Measurements from ENCODE around the gene IDI1. TPM values are rescaled to one million over a fixed set of nuclear protein-coding genes. Genes with fewer than 3 reads are reported as not detected.

IDI1 gene
- 100 to 1,000 TPM in 1 of 7 donors, 10 to 100 TPM in 6; 43.9 to 136 (median 62.6) TPM for total RNA-seq
- polyA plus RNA-seq, result 10 to 100 TPM; 47.9 to 75.3 (median 68.5) TPM
- long read RNA-seq, donor 1, transcript IDI1-201 (5 exons, 2,301 nt), result major isoform, 19 of 48 reads
- long read RNA-seq, donor 1, transcript IDI1-205 (4 exons, 1,066 nt), result minor isoform, 8 of 48 reads
- long read RNA-seq, donor 1, partial matches to known transcripts, result 21 of 48 reads
- long read RNA-seq, donor 1, other reads (novel, unspliced or antisense), result 0 of 48 reads
- long read RNA-seq, donor 2, transcript IDI1-201 (5 exons, 2,301 nt), result major isoform, 11 of 29 reads
- long read RNA-seq, donor 2, partial matches to known transcripts, result 14 of 29 reads
- long read RNA-seq, donor 2, other reads (novel, unspliced or antisense), result 0 of 29 reads

DNA sequence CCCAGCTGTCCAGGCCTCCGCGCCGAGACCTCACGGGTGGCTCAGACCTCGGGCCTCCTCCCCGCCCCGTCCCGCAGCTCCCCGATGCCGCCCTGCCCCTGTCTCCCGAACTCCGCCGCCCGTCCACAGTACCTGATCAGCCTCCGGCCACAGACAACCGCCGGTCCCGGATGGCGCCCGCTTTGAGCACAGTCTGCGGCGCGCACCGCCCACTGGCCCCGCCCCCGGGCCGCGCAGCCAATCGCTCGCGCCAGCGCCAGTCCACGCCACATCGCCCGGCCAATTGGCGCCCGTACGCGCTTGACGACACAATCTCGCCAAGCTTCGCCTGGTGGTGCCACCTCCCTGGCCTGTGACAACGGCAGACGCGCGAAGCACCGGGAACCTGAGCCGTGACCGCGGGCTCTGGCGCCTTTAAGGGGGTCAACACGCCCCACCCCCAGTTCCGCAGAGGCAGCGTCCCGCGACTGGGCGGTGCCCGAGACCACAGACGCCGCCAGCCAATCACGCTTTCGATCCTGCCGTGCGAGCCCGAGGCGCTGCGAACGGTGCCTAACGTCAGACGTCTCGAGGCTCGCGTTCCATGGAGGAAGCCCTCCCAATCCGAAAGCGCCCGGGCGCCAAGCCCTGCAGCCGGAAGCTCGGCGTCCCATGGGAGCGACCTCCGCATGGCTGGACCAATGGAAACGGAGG is at the start of gene IDI1:
IDI1 (minus strand) TSS at position 388 of the 693 bp plus-strand sequence; CDS start at position 272, 116 bp downstream.
- H3K4me3 ChIP-seq, result peak within 1 kb of the TSS; percentile 54 to 91 (median 68)
- peaks cover 42 to 79% (median 66%) of the 10 kb centered on the region in 6 donors for H3K4me1 ChIP-seq
- 0 to 1% (median 1%) methylated on average over 20 to 83 of the region's 83 CpGs for WGBS, 5 donors
- H3K36me3 ChIP-seq, result peaks cover 0 to 35% (median 20%) of the 10 kb centered on the region in 6 donors
- TF ChIP-seq CTCF (IDR thresholded peaks at IDR 0.05 in 8 of 11, conservative IDR thresholded peaks at IDR 0.05 in 3 of 11) (peak in 4 of 11 experiments; percentile 28 to 42 (median 36)), POLR2A (IDR thresholded peaks at IDR 0.05) (peak; percentile 83 to 97 (median 83)), POLR2AphosphoS5 (IDR thresholded peaks at IDR 0.05) (peak; percentile 98 to 99 (median 99))
- H3K27me3 ChIP-seq (replicated peaks in 1 of 7), result no peaks in the 10 kb centered on the region
- DNase-seq, result peak; percentile 99
- H3K27ac ChIP-seq, result peak within 1 kb of the TSS; percentile 97 to 100 (median 98)
- H3K9me3 ChIP-seq, result no peaks in the 10 kb centered on the region
- intact Hi-C loops (cut with DNase I; ENCODE audit: low total_unique reads), result no loop called here

DNA sequence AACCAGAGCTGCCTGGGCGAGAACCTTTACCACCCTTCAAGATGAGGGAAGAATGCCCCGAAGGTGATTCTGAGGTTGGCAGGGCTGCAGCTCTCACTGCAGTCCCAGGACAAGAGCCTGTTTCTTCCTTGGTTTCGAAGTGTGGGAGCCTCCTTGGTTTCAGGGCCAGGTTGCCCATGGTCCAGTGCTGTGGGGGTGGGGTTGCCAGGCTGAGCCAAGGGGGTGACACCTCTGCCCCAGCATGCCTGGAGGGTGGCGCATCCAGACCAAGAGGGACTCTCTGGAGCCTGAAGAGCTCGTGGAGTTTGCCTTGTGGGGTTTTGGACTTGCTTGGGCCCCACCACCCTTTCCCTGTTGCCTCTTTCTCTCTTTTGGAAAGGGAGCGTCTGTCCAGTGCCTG is 48.5 kb upstream of the IDI1 start:
- Histone ChIP-seq H3K9me3 (no peaks in the 10 kb centered on the region), H3K4me3 (no peak overlapping the region), H3K27ac (no peak overlapping the region), H3K36me3 (peaks cover 0 to 100% (median 83%) of the 10 kb centered on the region in 6 donors), H3K27me3 (replicated peaks in 1 of 7) (no peaks in the 10 kb centered on the region), H3K4me1 (no peaks in the 10 kb centered on the region)
- DNase-seq, result no peak
- WGBS, 5 donors, result 89 to 99% (median 91%) methylated on average over 6 of the region's 6 CpGs
- no peak for TF ChIP-seq CTCF (IDR thresholded peaks at IDR 0.05 in 8 of 11, conservative IDR thresholded peaks at IDR 0.05 in 3 of 11)
- TF ChIP-seq POLR2AphosphoS5 (IDR thresholded peaks at IDR 0.05), result peak in 1 of 3 donors; percentile 48
- TF ChIP-seq POLR2A (IDR thresholded peaks at IDR 0.05), result no peak
- intact Hi-C loops (cut with DNase I; ENCODE audit: low total_unique reads), result no loop called here

GRCh38 chr10:1096287-1096889 is 47.5 kb upstream of the IDI1 start:
- intact Hi-C loops (cut with DNase I; ENCODE audit: low total_unique reads), result no loop called here
- Histone ChIP-seq H3K36me3 (peaks cover 0 to 100% (median 79%) of the 10 kb centered on the region in 6 donors), H3K4me1 (no peaks in the 10 kb centered on the region), H3K4me3 (no peak overlapping the region), H3K27me3 (replicated peaks in 1 of 7) (no peaks in the 10 kb centered on the region), H3K9me3 (no peaks in the 10 kb centered on the region), H3K27ac (no peak overlapping the region)
- DNase-seq, result no peak
- TF ChIP-seq POLR2AphosphoS5 (IDR thresholded peaks at IDR 0.05), result peak in 1 of 3 donors; percentile 30
- no peak for TF ChIP-seq POLR2A (IDR thresholded peaks at IDR 0.05)
- 93 to 97% (median 95%) methylated on average over 27 of the region's 27 CpGs for WGBS, 5 donors

DNA sequence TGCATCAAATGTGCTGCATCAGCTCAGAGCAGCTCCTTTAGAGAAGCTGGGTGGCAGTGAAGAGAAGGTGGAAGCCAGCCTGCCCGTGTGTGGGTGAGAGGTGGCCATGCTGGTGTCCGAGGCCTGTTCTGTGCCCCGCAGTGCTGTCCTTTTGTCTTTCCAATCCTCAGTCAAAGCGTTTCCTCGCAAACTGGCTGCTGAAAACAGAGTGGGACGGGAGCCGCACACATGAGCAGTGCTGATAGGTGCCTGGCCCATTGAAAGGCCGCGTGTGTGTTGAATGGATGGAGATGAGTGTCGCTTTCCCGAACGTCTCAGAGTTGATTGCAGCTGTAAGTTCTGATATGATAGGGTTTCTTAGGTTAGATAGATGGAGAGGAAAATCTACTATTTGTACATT is 46.6 kb upstream of the IDI1 start:
- Histone ChIP-seq H3K36me3 (peaks cover 0 to 100% (median 79%) of the 10 kb centered on the region in 6 donors), H3K27ac (no peak overlapping the region), H3K4me3 (no peak overlapping the region), H3K27me3 (replicated peaks in 1 of 7) (no peaks in the 10 kb centered on the region), H3K4me1 (no peaks in the 10 kb centered on the region), H3K9me3 (no peaks in the 10 kb centered on the region)
- intact Hi-C loops (cut with DNase I; ENCODE audit: low total_unique reads), result no loop called here
- 90 to 96% (median 92%) methylated on average over 12 of the region's 12 CpGs for WGBS, 5 donors
- TF ChIP-seq POLR2AphosphoS5 (IDR thresholded peaks at IDR 0.05) (peak in 1 of 3 donors; percentile 25), POLR2A (IDR thresholded peaks at IDR 0.05) (no peak)
- DNase-seq, result no peak
